ENCODE results near the gene PCGF1.

PCGF1 gene

DNA sequence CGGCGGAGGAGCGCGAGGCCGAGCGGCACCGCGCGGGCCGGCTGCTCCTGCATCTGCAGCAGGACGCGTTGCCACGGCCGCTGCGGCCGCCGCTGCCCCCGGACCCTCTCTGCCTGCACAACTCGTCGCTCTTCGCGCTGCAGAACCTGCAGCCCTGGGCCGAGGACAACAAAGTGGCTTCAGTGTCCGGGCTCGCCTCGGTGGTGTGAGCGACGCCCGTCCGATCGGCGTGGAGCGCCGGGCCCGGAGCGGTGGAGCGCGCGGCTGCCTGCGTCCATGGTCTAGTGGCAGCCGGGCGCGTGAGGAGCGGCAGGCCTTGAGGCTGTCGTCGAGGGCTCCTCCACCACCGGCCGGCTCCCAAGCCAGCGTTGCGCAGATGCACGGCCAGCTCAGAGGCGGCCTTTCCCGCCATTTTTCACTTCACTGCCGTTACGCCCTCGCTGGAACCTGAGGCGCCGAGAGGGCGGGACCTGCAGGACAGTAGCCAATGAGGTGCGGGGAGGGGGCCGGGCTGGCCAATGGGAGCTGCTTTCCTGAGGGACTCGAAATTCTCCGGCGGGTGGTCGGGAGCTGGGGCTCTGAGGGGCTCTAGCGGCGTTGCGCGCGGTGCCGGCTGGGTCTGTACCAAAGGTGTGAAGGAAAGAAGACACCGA lies 8.6 kb upstream of the PCGF1 start:
- TF ChIP-seq GABPA (IDR thresholded peaks at IDR 0.05; ENCODE audit: low read depth), result no peak
- TF ChIP-seq, protein P1, sequence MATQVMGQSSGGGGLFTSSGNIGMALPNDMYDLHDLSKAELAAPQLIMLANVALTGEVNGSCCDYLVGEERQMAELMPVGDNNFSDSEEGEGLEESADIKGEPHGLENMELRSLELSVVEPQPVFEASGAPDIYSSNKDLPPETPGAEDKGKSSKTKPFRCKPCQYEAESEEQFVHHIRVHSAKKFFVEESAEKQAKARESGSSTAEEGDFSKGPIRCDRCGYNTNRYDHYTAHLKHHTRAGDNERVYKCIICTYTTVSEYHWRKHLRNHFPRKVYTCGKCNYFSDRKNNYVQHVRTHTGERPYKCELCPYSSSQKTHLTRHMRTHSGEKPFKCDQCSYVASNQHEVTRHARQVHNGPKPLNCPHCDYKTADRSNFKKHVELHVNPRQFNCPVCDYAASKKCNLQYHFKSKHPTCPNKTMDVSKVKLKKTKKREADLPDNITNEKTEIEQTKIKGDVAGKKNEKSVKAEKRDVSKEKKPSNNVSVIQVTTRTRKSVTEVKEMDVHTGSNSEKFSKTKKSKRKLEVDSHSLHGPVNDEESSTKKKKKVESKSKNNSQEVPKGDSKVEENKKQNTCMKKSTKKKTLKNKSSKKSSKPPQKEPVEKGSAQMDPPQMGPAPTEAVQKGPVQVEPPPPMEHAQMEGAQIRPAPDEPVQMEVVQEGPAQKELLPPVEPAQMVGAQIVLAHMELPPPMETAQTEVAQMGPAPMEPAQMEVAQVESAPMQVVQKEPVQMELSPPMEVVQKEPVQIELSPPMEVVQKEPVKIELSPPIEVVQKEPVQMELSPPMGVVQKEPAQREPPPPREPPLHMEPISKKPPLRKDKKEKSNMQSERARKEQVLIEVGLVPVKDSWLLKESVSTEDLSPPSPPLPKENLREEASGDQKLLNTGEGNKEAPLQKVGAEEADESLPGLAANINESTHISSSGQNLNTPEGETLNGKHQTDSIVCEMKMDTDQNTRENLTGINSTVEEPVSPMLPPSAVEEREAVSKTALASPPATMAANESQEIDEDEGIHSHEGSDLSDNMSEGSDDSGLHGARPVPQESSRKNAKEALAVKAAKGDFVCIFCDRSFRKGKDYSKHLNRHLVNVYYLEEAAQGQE (IDR thresholded peaks at IDR 0.05; ENCODE audit: insufficient replicate concordance, low read depth), result no peak
- TF ChIP-seq SPI1 (IDR thresholded peaks at IDR 0.05; ENCODE audit: borderline replicate concordance, low read depth), result no peak
- TF ChIP-seq, protein P2, sequence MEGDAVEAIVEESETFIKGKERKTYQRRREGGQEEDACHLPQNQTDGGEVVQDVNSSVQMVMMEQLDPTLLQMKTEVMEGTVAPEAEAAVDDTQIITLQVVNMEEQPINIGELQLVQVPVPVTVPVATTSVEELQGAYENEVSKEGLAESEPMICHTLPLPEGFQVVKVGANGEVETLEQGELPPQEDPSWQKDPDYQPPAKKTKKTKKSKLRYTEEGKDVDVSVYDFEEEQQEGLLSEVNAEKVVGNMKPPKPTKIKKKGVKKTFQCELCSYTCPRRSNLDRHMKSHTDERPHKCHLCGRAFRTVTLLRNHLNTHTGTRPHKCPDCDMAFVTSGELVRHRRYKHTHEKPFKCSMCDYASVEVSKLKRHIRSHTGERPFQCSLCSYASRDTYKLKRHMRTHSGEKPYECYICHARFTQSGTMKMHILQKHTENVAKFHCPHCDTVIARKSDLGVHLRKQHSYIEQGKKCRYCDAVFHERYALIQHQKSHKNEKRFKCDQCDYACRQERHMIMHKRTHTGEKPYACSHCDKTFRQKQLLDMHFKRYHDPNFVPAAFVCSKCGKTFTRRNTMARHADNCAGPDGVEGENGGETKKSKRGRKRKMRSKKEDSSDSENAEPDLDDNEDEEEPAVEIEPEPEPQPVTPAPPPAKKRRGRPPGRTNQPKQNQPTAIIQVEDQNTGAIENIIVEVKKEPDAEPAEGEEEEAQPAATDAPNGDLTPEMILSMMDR (IDR thresholded peaks at IDR 0.05; ENCODE audit: insufficient read depth, low read length), result no peak
- TF ChIP-seq POLR2AphosphoS5 (IDR thresholded peaks at IDR 0.05; ENCODE audit: low read depth), result no peak
- Histone ChIP-seq H3K27ac (replicated peaks) (no peak overlapping the region), H3K4me3 (replicated peaks; ENCODE audit: insufficient read depth, low read length) (no peak overlapping the region), H3K27me3 (ENCODE audit: insufficient read depth, poor library complexity, severe bottlenecking) (peaks cover 72% of the 10 kb centered on the region)
- DNase-seq (ENCODE audit: low read depth in 1 of 2, low spot score in 1 of 2), result no peak

DNA sequence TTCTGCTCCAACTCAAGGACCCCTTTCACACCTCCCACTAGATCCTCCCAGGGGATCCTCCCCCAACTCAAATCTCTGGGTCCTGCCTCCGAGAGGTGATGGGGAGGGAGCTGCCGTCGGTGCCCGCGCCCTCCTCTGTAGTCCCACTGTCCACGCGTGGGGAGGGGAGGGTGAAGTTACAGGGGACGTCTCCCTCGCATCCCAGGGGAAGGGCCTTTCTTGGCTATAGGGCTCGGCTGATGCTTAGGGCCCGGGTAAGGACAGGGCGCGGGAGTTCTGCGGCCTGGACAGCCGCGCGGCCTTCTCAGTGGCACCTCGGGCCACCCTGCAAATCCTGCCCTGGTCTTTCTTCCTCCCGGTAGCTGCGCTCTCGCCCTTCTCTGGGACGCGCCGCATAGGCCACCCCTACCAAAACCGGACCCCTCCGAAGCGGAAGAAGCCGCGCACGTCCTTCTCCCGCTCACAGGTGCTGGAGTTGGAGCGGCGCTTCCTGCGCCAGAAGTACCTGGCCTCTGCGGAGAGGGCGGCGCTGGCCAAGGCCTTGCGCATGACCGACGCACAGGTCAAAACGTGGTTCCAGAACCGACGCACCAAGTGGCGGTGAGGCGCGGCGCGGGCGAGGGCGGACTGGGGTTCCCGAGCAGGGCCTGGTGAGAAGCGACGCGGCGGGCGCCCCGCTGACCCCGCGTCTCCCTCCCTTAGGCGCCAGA lies 7.9 kb upstream of the PCGF1 start:
- TF ChIP-seq, protein P2 (IDR thresholded peaks at IDR 0.05; ENCODE audit: insufficient read depth, low read length), result no peak
- TF ChIP-seq, protein P1 (IDR thresholded peaks at IDR 0.05; ENCODE audit: insufficient replicate concordance, low read depth), result no peak
- TF ChIP-seq GABPA (IDR thresholded peaks at IDR 0.05; ENCODE audit: low read depth), result no peak
- no peak for TF ChIP-seq SPI1 (IDR thresholded peaks at IDR 0.05; ENCODE audit: borderline replicate concordance, low read depth)
- TF ChIP-seq POLR2AphosphoS5 (IDR thresholded peaks at IDR 0.05; ENCODE audit: low read depth), result no peak
- no peak overlapping the region for H3K4me3 ChIP-seq (replicated peaks; ENCODE audit: insufficient read depth, low read length)
- peaks cover 72% of the 10 kb centered on the region for H3K27me3 ChIP-seq (ENCODE audit: insufficient read depth, poor library complexity, severe bottlenecking)
- H3K27ac ChIP-seq (replicated peaks), result no peak overlapping the region
- DNase-seq (ENCODE audit: low read depth in 1 of 2, low spot score in 1 of 2), result no peak

DNA sequence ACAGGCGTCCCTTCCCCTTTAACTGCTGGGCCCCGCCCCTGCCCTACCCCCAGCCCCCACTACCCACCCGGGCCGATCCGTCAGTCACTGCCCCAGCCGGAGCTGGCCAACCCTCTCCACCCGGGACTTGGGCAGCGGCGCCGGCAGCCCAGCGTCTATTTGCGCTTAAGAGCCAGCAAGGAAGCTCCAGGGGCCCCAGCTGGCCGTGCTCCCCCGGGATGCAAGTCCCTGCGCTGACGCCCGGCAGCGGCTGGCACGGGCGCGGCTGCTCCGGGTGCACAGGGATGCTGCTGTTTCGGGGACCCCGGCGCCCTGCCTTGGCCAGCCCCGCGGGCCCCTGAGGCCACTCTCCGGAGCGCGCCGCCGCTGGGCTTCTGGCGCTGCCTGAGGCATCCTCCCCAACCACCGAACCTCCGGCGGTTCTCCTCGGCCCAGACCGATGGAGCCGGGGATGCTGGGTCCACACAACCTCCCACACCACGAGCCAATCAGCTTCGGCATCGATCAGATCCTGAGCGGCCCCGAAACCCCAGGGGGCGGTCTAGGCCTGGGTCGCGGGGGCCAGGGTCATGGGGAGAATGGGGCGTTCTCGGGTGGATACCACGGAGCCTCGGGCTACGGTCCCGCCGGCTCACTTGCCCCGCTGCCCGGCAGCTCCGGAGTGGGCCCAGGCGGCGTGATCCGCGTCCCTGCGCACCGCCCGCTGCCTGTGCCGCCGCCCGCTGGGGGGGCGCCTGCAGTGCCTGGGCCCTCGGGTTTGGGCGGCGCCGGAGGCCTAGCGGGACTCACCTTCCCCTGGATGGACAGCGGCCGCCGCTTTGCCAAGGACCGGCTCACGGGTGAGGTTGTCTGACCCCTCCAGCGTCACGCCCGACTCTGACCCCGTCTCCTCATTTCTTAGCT lies 7.1 kb upstream of the PCGF1 start, which contains the start of gene TLX2:
TSS of gene TLX2 (plus strand) at position 83 of the 903 bp plus-strand sequence. CDS start at position 440, 357 bp downstream.
- TF ChIP-seq, protein P2 (IDR thresholded peaks at IDR 0.05; ENCODE audit: insufficient read depth, low read length), result no peak
- TF ChIP-seq SPI1 (IDR thresholded peaks at IDR 0.05; ENCODE audit: borderline replicate concordance, low read depth), result no peak
- no peak for TF ChIP-seq POLR2AphosphoS5 (IDR thresholded peaks at IDR 0.05; ENCODE audit: low read depth)
- TF ChIP-seq GABPA (IDR thresholded peaks at IDR 0.05; ENCODE audit: low read depth), result no peak
- TF ChIP-seq, protein P1 (IDR thresholded peaks at IDR 0.05; ENCODE audit: insufficient replicate concordance, low read depth), result no peak
- no peak for DNase-seq (ENCODE audit: low read depth in 1 of 2, low spot score in 1 of 2)
- Histone ChIP-seq H3K27ac (replicated peaks) (no peak within 1 kb of the TSS), H3K4me3 (replicated peaks; ENCODE audit: insufficient read depth, low read length) (no peak within 1 kb of the TSS), H3K27me3 (ENCODE audit: insufficient read depth, poor library complexity, severe bottlenecking) (peaks cover 69% of the 10 kb centered on the region)

Measured in HL-60 (cell line).